ENCODE measurements around the gene RGS9BP. TPM values are rescaled to one million over a fixed set of nuclear protein-coding genes. Genes with fewer than 3 reads are reported as not detected.

Gene RGS9BP
- polyA plus RNA-seq, 3 donors = 0.03 to 0.22 (median 0.03) TPM

DNA sequence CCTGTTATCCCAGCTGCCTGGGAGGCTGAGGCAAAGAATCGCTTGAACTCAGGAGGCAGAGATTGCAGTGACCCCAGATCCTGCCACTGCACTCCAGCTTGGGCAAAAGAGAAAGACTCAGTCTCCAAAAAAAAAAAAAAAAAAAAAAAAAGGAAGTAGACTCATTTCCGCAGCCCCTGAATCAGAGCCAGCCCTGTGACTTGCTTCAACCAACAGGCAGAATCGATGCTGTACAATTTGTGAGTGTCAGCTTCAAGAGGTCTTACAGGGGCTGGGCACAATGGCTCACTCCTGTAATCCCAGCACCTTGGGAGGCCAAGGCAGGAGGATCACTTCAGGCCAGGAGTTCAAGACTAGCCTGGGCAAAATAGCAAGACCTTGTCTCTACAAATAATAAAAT is 13.5 kb upstream of the RGS9BP start:
- H3K27ac ChIP-seq (ENCODE audit: low read depth, low read length) = no peak overlapping the region
- 26 to 70% (median 32%) methylated on average over 3 of the region's 3 CpGs for WGBS, 3 donors

DNA sequence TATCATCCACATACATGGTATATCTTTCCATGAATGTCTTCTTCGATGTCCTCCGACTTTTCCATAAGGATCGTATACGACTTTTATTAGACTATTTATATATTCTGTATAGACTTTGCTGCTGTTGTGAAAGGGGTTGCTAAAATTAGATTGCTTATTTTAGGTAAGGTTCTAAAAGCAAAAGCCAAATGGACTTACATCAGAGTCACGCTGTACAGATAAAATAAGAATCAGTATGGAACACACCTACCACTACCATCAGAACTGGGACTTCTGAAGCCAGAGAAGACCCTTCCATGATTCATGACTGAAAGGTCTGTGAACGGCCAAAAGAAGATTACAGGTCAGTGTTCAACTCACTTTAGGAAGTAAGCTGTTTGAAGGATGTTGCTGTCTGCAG is 9.6 kb upstream of the RGS9BP start:
- H3K27ac ChIP-seq (ENCODE audit: low read depth, low read length) = no peak overlapping the region
- WGBS, 3 donors = 92 to 96% (median 94%) methylated on average over 6 of the region's 6 CpGs

DNA sequence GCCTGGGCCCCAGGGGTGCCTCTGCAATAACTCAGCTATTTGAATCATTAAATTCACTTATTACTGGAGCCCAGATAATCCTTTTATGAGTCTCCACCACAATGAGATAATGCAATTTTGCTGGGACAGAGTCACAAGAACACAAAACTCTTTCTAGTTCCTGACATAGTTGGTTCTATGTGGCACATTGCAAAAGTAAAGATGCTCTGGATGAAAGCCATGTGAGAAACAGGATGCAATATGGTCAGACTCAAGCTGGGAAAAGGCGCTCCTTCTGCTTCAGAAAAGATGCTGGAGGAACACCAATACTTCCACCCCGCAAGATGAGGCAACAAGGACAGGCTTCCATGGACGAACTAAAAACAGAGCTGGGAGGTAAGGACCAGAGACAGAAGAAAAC is 6.3 kb upstream of the RGS9BP start:
- 61 to 82% (median 74%) methylated on average over 3 of the region's 3 CpGs for WGBS, 3 donors
- no peak overlapping the region for H3K27ac ChIP-seq (ENCODE audit: low read depth, low read length)

DNA sequence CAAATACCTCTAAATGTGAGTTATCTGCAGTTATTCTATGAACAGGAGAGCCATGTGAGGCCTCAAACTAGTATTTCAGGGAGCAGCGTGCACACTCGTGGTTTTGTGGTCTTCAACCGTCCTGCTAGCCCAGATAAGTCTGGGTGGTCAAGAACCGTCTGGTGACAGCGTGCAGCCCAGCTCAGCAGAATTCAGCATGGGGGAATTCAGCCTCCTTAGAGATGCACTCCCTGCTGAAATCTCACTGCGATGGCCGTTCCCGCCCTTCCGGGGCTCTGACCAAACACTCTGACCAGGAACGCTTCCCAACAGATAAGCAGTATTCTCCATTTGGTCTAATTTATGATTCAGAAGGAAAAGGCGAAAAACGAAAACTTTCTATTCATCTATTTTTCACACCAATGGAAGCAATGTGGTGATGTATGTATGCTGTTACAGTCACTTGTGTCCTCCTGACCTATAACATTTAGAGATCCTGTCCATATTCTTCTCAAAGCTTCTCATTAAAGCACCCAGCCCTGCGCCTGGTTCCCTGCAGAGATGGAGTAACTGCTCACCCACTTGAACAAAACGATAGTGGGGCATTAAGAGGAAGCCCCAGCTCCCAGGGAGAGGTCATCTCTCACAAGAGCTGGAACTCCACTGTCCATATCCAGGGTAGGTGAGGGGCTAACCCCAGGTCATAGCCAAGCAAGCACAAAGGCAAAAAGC is 3.6 kb upstream of the RGS9BP start:
- WGBS, 3 donors = 46 to 84% (median 56%) methylated on average over 14 of the region's 14 CpGs

DNA sequence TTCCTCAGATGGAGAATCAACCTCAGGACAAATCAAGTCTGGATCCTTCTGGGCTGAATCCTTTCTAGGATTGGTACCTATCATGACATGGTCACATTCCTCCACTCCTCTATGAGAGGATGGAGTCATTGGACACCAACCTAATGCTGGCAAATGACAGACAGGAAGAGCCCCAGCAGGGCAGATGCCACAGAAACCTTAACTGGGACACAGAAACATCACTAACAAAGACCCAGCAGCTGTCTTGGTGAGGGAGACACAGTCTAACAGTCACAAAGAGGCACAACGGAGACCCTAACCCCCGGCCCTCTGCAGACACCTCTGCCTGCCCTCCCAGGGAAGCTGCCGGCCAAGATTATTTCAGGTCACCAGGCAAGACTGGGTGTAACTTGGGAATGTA is 2.8 kb upstream of the RGS9BP start:
- 81 to 87% (median 84%) methylated on average over 3 of the region's 3 CpGs for WGBS, 3 donors
- no peak overlapping the region for H3K27ac ChIP-seq (ENCODE audit: low read depth, low read length)

More for the DNA sequence above, 3.6 kb upstream of the RGS9BP start:
- H3K27ac ChIP-seq (ENCODE audit: low read depth, low read length) = no peak overlapping the region

DNA sequence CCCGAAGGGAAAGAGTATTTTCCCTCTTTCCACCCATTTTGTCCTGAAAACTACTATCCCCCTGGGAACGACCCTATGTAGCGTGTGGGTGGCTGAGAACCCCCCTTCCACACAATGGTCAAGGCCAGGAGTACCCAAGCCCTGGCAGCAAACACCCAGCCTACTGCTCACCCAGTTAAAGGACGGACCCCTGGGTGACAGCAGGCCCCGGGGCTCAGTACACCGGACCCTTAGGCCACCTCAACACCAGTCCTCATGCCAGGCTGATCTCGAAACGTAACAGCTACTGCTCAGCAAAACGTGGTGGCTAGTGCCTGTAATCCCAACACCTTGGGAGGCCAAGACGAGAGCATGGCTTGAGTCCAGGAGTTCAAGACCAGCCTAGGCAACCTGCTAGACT is 2.1 kb upstream of the RGS9BP start:
- 86% methylated on average over 10 of the region's 10 CpGs for WGBS, 3 donors
- no peak overlapping the region for H3K27ac ChIP-seq (ENCODE audit: low read depth, low read length)

DNA sequence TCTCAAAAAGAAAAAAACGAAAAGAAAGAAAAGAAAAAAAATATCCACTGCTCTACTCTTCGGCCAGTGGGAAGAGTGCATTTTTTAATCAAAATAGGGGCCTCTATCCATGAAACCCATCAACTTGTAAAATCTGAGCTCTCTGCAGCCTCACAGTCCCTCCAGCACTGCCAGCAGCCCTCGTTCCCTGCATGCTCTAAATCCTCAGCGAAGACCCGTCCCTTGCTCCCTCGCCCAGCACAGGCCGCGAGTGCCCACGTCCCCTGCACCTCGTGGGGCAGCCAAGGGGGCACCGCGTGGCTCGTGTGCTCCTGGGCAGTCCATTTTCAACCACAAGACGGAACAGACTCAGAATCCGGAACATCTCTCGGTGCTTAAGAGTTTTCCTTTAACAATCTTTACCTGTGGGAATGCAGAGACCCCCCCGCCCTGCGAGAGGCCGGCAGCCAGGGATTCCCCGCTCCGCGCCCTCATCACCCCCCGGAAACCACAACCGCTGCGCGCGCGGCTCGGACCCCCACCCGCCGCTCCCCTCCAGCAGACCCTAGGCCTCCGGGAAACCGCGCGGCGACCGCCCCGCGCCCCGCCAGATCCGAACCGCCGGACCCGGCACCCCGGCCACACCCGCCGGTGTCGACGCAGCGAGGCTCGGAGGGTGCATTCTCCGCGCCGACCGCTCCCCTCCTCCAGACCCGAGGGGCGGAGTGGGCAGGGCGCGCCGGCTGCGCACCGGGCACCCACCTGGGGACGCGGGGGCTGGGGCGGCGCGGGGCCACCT is 1.3 kb upstream of the RGS9BP start:
- WGBS, 3 donors = 1 to 2% (median 1%) methylated on average over 56 to 67 of the region's 67 CpGs
- H3K27ac ChIP-seq (ENCODE audit: low read depth, low read length) = no peak overlapping the region

DNA sequence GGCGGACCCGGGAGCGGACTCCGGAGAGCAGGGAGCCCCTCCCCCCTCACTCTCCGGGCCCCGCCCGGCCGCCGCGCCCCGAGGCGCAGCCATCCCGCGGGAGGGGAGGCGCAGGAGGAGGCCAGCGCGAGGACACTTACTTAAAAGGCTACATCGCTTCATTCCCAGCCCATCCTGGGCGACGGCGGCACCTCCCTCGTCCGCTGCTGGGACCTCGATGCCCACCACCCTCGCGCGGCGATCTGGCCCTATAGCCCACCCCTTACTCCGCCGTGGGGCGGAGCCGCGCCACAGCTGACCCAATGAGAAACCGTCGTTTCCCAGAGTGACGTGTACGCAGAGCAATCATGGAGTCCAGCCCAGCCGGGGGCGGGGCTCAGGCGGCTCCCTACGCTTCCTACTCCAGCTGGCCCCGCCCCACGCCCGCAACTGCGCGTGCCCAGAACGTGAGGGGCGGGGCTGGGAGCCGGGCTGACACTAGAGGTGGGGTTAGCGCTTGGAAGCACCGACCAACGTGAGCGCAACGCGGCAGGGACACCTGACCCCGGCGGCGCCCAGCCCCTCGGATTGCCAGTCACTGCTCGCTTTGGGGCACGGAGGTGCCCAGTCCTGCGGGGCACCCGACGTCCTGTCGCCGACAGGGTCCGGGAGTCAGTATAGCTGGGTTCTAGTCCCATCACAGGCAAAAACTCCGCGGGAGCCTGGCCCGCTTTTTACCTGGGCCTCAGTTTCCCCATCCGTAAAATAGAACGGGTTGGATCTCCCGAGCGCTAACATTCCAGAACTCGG is 523 bp upstream of the RGS9BP start, which contains the start of gene ANKRD27:
TSS of gene ANKRD27 (minus strand) at position 250 of the 789 bp plus-strand sequence. CDS start 16,165 bp downstream, outside the sequence.
- no peak within 1 kb of the TSS for H3K27ac ChIP-seq (ENCODE audit: low read depth, low read length)
- 0 to 1% (median 1%) methylated on average over 59 to 75 of the region's 75 CpGs for WGBS, 3 donors

DNA sequence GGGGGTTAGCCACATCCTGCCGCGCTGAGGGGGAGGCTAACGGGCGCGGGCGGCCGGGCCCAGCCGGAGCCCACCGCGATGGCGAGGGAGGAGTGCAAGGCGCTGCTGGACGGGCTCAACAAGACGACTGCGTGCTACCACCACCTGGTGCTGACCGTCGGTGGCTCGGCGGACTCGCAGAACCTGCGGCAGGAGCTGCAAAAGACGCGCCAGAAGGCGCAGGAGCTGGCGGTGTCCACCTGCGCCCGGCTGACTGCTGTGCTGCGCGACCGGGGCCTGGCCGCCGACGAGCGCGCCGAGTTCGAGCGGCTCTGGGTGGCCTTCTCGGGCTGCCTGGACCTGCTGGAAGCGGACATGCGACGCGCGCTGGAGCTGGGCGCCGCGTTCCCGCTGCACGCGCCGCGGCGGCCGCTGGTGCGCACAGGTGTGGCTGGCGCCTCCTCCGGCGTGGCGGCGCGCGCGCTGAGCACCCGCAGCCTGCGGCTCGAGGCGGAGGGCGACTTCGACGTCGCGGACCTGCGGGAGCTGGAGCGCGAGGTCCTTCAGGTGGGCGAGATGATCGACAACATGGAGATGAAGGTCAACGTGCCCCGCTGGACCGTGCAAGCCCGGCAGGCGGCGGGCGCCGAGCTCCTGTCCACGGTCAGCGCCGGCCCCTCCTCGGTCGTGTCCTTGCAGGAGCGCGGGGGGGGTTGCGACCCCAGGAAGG is 692 bp downstream of the RGS9BP start:
- no peak overlapping the region for H3K27ac ChIP-seq (ENCODE audit: low read depth, low read length)
- WGBS, 3 donors = 2 to 4% (median 3%) methylated on average over 80 to 93 of the region's 93 CpGs

DNA sequence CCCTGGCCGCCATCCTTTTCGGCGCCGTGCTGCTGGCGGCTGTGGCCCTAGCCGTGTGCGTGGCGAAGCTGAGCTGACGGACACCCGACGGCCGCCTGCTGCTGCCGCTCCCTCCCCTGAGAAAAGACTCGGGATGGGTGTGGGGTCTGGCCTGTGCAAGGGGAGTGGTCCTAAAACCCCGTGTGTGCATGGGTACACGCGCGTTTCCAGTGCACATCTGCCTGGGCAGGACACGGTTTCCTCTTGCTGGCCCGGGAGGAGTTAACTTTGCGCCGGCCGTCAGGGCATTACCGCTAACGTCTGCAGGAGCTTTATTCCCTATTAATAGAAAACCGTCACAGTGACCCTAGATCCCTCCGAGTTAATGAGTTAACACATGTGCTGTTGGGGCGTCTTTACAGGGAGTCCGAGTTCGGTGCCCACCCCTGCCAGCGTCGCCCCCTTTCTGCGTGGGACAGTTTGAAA is 1.3 kb downstream of the RGS9BP start:
- no peak overlapping the region for H3K27ac ChIP-seq (ENCODE audit: low read depth, low read length)
- WGBS, 3 donors = 18 to 41% (median 21%) methylated on average over 33 of the region's 33 CpGs

DNA sequence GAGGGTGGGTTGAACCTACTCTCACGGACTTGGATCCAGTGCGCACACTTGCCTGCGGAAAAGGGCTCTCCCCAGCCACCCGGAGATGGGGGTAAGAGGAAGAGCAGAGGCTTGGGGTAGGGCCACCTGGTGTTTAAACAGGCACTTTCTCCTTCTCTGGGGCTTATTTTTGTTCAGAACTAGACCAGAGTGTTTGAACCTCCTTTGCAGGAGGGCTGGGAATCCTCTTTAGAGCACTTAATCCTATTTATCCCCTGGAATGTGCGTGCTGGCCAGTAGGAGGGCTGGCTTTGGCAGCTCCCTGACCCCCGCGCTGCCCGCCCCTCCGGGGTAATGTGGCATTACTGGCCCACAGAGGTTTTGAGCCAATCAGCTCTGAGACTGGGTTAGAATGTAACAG is 2.0 kb downstream of the RGS9BP start:
- H3K27ac ChIP-seq (ENCODE audit: low read depth, low read length) = no peak overlapping the region
- 53 to 74% (median 54%) methylated on average over 9 of the region's 9 CpGs for WGBS, 3 donors

DNA sequence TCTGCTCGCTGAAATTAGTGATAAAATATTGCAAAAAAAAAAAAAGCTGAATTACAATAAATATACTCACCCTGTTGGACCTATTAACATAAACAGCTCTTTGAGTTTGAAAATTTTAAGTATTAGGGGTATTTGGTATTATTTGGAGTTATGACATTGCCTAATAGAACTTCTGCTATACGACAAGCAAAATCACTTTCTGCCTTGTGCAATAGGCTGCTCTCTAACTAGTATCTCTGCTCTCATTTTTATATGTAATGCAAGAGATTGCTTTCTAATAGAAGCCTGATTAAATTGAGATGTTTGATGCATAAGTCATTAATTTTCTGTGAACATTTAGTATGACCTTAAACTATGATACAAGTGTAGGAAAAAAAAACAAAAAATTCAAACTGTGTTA is 5.3 kb downstream of the RGS9BP start:
- H3K27ac ChIP-seq (ENCODE audit: low read depth, low read length) = no peak overlapping the region
- 71 to 74% (median 72%) methylated on average over 2 of the region's 2 CpGs for WGBS, 3 donors

DNA sequence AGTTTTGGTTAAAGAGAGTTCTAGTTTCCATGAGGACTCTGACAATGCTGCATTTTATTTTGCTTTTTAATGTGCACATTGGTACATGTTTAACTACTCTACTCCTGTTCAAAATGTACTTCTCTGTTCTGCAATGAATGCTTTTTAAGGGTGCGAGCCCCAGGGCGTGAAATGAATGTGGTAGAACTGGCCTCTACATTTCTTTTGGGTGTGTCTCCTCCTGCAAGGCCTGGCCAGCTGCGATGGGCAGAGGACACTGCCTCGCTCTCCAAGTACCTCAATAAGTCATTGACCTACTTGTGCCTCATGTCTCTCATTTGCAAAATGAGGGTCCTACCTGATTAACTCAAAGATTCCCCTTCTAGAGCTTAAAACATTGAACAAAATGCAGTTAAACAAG is 6.7 kb downstream of the RGS9BP start:
- H3K27ac ChIP-seq (ENCODE audit: low read depth, low read length) = no peak overlapping the region
- 92 to 98% (median 94%) methylated on average over 4 of the region's 4 CpGs for WGBS, 3 donors

DNA sequence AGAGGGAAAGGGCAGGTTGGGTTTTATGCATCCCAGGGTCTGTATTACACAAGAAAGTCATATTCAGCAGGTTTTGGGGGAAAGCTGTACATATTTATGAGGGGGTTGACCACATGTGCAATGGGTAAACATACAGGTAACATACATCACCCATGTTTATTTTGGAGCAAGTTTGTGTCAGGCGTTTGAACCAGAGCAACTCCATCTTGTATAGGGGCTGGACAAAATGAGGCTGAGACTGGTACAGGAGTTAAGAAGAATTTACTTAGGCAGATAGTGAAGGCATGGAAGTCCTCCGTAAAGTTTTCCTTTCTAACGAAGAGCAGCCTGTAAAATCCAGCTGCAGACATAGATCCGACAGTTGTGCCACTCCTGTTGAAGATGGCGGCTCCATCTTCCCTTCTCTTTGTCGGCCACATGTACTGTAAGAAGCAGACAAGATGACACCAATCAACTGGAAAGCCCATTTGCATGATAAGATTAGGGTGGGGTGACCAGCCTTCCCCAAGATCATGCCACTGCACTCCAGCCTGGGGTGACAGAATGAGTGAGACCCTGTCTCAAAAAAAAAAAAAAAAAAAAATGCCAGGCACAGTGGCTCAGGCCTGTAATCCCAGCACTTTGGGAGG is 11.3 kb downstream of the RGS9BP start:
- 91 to 96% (median 93%) methylated on average over 6 of the region's 6 CpGs for WGBS, 3 donors

DNA sequence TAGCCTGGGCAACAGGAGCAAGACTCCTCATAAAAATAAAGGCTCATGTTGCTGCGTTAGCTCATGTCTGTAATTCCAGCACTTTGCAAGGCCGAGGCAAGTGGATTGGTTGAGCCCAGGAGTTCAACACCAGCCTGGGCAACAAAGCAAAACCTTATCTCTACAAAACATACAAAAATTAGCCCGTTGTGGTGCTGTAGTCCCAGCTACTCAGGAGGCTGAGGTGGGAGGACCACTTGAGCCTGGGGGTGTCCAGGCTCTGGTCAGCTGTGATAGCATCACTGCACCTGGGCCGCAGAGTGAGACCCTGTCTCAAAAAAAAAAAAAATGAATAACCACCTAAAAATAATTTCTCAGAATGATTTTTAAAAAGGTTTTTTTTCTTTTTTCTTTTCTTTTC is 12.0 kb downstream of the RGS9BP start:
- 89 to 92% (median 90%) methylated on average over 4 of the region's 4 CpGs for WGBS, 3 donors

More for the DNA sequence above, 11.3 kb downstream of the RGS9BP start:
- no peak overlapping the region for H3K27ac ChIP-seq (ENCODE audit: low read depth, low read length)

DNA sequence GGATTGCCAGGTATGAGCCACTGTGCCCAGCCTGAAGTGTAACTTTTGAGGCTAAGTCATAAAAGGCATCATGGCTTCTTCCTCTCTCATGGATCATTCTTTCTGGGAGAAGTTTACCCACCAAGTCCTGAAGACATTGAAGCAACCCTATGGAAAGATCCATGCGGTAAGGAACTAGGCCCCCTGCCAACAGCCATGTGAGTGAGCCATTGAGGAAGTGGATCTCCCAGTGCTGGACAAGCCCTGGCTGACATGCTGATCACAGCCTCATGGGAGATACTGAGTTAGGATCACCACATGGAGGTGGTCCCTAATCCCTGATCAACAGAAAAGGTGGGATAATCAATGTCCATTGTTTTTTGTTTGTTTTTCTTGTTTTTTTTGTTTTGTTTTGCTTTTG is 12.7 kb downstream of the RGS9BP start:
- WGBS, 3 donors = 56 to 83% (median 71%) methylated on average over 1 of the region's 1 CpG
- H3K27ac ChIP-seq (ENCODE audit: low read depth, low read length) = no peak overlapping the region

More for the DNA sequence above, 12.0 kb downstream of the RGS9BP start:
- H3K27ac ChIP-seq (ENCODE audit: low read depth, low read length) = no peak overlapping the region

DNA sequence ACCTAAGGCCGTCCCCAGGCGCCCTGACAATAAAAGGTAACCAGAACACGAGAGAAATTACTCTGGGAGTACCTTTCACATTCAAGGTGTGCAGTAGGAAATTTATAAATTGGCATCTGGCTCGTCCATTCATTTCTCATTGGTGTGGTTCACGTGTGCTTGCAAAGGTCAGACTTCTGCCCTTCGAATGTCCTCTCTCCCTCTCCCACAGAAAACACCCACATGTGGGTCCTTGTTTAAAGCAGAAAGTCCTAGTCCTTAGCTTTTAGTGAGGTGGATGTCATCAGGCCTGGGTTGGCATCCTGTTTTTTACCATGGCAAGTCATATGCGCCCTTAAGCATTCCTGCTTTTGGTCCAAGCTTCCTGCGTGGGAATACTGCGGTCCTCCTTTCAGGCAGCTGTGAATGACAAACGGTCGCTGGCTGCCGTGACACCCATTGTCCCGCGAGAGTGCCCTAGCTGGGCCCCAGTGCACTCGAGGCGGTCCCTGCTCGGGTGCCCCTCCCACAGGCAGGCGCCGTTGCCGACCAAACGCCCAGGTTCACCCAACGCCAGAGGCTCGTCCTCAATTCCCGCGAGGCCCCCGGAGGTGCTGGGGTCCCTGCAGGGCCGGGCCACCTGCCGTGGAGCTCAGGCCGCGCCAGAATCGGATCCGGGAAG is 15.8 kb downstream of the RGS9BP start, which contains the start of gene NUDT19:
TSS of gene NUDT19 (plus strand) at position 531 of the 661 bp plus-strand sequence. CDS start 140 bp downstream, outside the sequence.
- peak within 1 kb of the TSS; percentile 62 for H3K27ac ChIP-seq (ENCODE audit: low read depth, low read length)
- 5 to 9% (median 9%) methylated on average over 28 to 32 of the region's 32 CpGs for whole genome bisulfite sequencing, 3 donors
